Activated T-cell treated with anti-CD3 and anti-CD28 coated beads for 4 hours (primary cell): Measurements from ENCODE around the gene WDR73.

Experiments used
- DNase-seq: peaks from one replicate; pipeline ENCODE4 v3.0.0-alpha.2; 2020

WDR73 gene

GRCh38 chr15:84609818-84610525, 44.1 kb downstream of the WDR73 start:
- DNase-seq = no peak

GRCh38 chr15:84608707-84609284, 45.3 kb downstream of the WDR73 start:
- no peak for DNase-seq

- no peak for DNase-seq
These were observed 47.4 kb downstream of the WDR73 start for GRCh38 chr15:84606653-84607120.

GRCh38 chr15:84605554-84605882, 48.6 kb downstream of the WDR73 start:
- no peak for DNase-seq

GRCh38 chr15:84604826-84605553, 49.1 kb downstream of the WDR73 start:
- DNase-seq = no peak

- no peak for DNase-seq
These were observed 50.3 kb downstream of the WDR73 start for GRCh38 chr15:84603630-84604379.

- no peak for DNase-seq
These were observed 52.6 kb downstream of the WDR73 start for GRCh38 chr15:84601555-84601838.

GRCh38 chr15:84600687-84601554, 53.2 kb downstream of the WDR73 start, which contains the start of gene ZSCAN2:
Gene ZSCAN2 (plus strand): TSS chr15:84601009. CDS start chr15:84603928, 2,919 bp downstream.
- peak; percentile 90 for DNase-seq

- DNase-seq = peak; percentile 33
These were observed 53.8 kb downstream of the WDR73 start for GRCh38 chr15:84600331-84600686.

GRCh38 chr15:84599906-84600305, 54.2 kb downstream of the WDR73 start:
- no peak for DNase-seq

- DNase-seq = no peak
These were observed 55.1 kb downstream of the WDR73 start for GRCh38 chr15:84598993-84599392.

- no peak for DNase-seq
These were observed 55.8 kb downstream of the WDR73 start for GRCh38 chr15:84598250-84598649.

- DNase-seq = no peak
These were observed 56.8 kb downstream of the WDR73 start for GRCh38 chr15:84597296-84597695.

GRCh38 chr15:84595660-84596059, 58.4 kb downstream of the WDR73 start:
- no peak for DNase-seq

- DNase-seq = no peak
These were observed 59.3 kb downstream of the WDR73 start for GRCh38 chr15:84594617-84595290.

GRCh38 chr15:84591815-84592214, 62.3 kb downstream of the WDR73 start:
- no peak for DNase-seq

GRCh38 chr15:84590406-84590805, 63.7 kb downstream of the WDR73 start:
- DNase-seq = no peak
